HFF-Myc (cell line): Measurements from ENCODE around the gene BNC2.
"Not testable (repeated sequence)": the region's sequence is repeated elsewhere in the genome, so short reads cannot be mapped to it uniquely, and the experiment has no call there.

Source experiments
- DNase-seq: peaks from one replicate; pipeline ENCODE4 v3.0.0-alpha.2; 2011; ENCODE audit warnings: low read depth; ENCODE audit errors: extremely low read depth
- H3K4me3 ChIP-seq: replicated peaks from 2 replicates; pipeline ENCODE4 v1.5.1; 2011; ENCODE audit warnings: low read depth, mild to moderate bottlenecking, control low read depth, low read length
- CTCF ChIP-seq: IDR thresholded peaks from 2 replicates; pipeline ENCODE4 v1.5.1; 2012; ENCODE audit warnings: mild to moderate bottlenecking, low read depth, low read length, control low read depth; ENCODE audit errors: missing control alignments

Gene BNC2

DNA sequence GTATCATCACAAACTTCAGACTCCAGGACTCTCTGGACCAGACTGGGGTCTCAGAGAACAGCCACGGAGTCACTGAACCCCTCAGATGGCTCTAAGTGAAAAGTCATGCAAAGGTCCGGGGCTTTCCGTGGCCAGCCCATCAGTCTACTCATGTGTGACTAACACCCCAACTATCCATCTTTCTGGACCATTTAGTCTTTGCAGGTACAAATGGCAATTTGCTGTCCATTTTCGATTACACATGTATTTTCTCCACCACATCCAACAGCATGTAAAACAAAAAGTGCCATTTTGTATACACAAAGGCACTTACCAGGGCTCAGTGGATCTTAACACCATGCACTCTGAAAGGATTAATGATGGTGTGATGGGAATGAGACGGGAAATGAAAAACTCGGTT lies 387.7 kb downstream of the BNC2 start:
- no peak overlapping the region for H3K4me3 ChIP-seq
- DNase-seq, result no peak
- no peak for TF ChIP-seq CTCF

- DNase-seq, H3K4me3 ChIP-seq: not testable (repeated sequence)
Observed at GRCh38 chr9:16480584-16480983, 389.9 kb downstream of the BNC2 start.

- DNase-seq, result no peak
- no peak overlapping the region for H3K4me3 ChIP-seq
- no peak for TF ChIP-seq CTCF
Observed at GRCh38 chr9:16475996-16476395, 394.5 kb downstream of the BNC2 start.

- no peak for DNase-seq
- TF ChIP-seq CTCF, result no peak
- H3K4me3 ChIP-seq, result no peak overlapping the region
Observed at GRCh38 chr9:16475257-16475656, 395.2 kb downstream of the BNC2 start.

DNA sequence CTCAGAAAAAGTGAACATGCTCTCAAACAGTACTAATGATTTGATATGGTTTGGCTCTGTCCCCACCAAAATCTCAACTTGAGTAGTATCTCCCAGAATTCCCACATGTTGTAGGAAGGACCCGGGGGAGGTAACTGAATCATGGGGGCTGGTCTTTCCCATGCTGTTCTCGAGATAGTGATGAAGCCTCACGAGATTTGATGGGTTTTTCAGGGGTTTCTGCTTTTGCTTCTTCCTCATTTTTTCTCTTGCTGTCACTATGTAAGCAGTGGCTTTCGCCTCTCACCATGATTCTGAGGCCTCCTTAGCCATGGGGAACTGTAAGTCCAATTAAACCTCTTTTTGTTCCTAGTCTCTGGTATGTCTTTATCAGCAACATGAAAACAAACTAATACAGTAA lies 401.3 kb downstream of the BNC2 start:
- no peak for TF ChIP-seq CTCF
- DNase-seq, result no peak
- no peak overlapping the region for H3K4me3 ChIP-seq

- H3K4me3 ChIP-seq, result no peak overlapping the region
- DNase-seq, result no peak
- TF ChIP-seq CTCF, result no peak
Observed at GRCh38 chr9:16461851-16462250, 408.6 kb downstream of the BNC2 start.

DNA sequence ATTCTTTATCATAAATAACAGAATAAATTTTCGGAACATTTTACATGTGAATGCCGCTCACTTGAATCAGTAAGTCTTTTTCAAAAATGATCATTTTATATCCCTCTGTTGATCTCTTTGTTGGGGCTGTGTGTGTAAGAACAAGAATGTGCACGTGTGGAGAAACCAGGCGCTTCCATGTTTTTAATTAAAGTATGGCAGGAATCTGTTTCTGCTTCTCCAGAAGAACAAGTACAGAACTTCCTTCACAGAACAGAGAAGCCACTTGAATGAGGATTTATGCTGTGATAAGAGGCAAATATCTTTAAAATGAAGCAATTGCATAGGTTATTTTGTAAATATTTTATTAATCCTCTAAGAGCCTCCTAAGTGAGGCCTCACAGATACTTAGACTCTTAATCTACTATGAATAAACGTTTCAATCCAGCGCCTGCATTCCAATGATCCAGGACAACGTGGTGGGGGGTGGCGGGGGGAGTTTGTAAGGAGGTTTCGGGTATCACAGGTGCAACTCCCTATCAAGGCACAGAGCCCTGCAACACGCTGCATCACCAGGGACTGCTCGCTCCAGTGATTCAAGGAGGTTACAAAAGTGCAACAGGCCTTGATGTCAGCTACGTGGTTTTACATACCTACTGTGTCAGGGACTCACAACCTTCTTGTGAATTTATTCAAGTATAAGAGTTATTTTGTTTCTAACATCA lies 409.2 kb downstream of the BNC2 start:
- no peak overlapping the region for H3K4me3 ChIP-seq
- no peak for TF ChIP-seq CTCF
- DNase-seq, result no peak
